Hippocampal formation (tissue), 2 donors: ENCODE results near the gene YPEL2.
"Not testable (repeated sequence)": the region's sequence is repeated elsewhere in the genome, so short reads cannot be mapped to it uniquely, and the experiment has no call there.

Experiments
- DNase-seq, 2 donors: peaks; one replicate each; lab custom pipeline; 2025; lab: John Stamatoyannopoulos, UW

The YPEL2 gene

GRCh38 chr17:59377410-59377809 lies 46.0 kb downstream of the YPEL2 start:
- no peak for DNase-seq

- DNase-seq: no peak
Observed at GRCh38 chr17:59378675-59379074, 47.2 kb downstream of the YPEL2 start.

GRCh38 chr17:59380474-59380873 lies 49.0 kb downstream of the YPEL2 start:
- DNase-seq: no peak

GRCh38 chr17:59381716-59382570 lies 50.5 kb downstream of the YPEL2 start:
- DNase-seq: peak; percentile 89 to 92

- DNase-seq: no peak
Observed at GRCh38 chr17:59383893-59384292, 52.4 kb downstream of the YPEL2 start.

GRCh38 chr17:59387351-59388068 lies 56.1 kb downstream of the YPEL2 start:
- DNase-seq: no peak

- no peak for DNase-seq
Observed at GRCh38 chr17:59388069-59388556, 56.7 kb downstream of the YPEL2 start.

GRCh38 chr17:59389066-59389465 lies 57.6 kb downstream of the YPEL2 start:
- DNase-seq: no peak

GRCh38 chr17:59391021-59391420 lies 59.6 kb downstream of the YPEL2 start:
- no peak for DNase-seq

- no peak for DNase-seq
Observed at GRCh38 chr17:59392973-59393679, 61.7 kb downstream of the YPEL2 start.

- not testable (repeated sequence) for DNase-seq
Observed at GRCh38 chr17:59393742-59394410, 62.4 kb downstream of the YPEL2 start.

- DNase-seq: no peak
Observed at GRCh38 chr17:59396134-59396826, 64.8 kb downstream of the YPEL2 start.

GRCh38 chr17:59397316-59398073 lies 66.0 kb downstream of the YPEL2 start:
- no peak for DNase-seq

GRCh38 chr17:59399914-59400313 lies 68.5 kb downstream of the YPEL2 start:
- DNase-seq: no peak

GRCh38 chr17:59400858-59401257 lies 69.4 kb downstream of the YPEL2 start:
- no peak for DNase-seq

GRCh38 chr17:59401274-59401673 lies 69.8 kb downstream of the YPEL2 start:
- no peak for DNase-seq

GRCh38 chr17:59401725-59402124 lies 70.3 kb downstream of the YPEL2 start:
- no peak for DNase-seq

- DNase-seq: no peak
Observed at GRCh38 chr17:59402760-59403159, 71.3 kb downstream of the YPEL2 start.

- no peak for DNase-seq
Observed at GRCh38 chr17:59404471-59404870, 73.0 kb downstream of the YPEL2 start.

GRCh38 chr17:59405944-59406705 lies 74.7 kb downstream of the YPEL2 start:
- DNase-seq: no peak
